GM19372 (cell line): Measurements from ENCODE around the gene TC2N.
A peak's percentile ranks its signal among the peaks of the same experiment; 100 is the strongest.
"Not testable (repeated sequence)": the region's sequence is repeated elsewhere in the genome, so short reads cannot be mapped to it uniquely, and the experiment has no call there.

ENCODE experiments used
- ATAC-seq: cut with Tn5 transposase; IDR thresholded peaks from one replicate; pipeline ENCODE4 v1.9.1; 2021; ENCODE audit warnings: mild to moderate bottlenecking, low read depth, moderate library complexity; ENCODE audit not compliant: unreplicated experiment

Gene TC2N

DNA sequence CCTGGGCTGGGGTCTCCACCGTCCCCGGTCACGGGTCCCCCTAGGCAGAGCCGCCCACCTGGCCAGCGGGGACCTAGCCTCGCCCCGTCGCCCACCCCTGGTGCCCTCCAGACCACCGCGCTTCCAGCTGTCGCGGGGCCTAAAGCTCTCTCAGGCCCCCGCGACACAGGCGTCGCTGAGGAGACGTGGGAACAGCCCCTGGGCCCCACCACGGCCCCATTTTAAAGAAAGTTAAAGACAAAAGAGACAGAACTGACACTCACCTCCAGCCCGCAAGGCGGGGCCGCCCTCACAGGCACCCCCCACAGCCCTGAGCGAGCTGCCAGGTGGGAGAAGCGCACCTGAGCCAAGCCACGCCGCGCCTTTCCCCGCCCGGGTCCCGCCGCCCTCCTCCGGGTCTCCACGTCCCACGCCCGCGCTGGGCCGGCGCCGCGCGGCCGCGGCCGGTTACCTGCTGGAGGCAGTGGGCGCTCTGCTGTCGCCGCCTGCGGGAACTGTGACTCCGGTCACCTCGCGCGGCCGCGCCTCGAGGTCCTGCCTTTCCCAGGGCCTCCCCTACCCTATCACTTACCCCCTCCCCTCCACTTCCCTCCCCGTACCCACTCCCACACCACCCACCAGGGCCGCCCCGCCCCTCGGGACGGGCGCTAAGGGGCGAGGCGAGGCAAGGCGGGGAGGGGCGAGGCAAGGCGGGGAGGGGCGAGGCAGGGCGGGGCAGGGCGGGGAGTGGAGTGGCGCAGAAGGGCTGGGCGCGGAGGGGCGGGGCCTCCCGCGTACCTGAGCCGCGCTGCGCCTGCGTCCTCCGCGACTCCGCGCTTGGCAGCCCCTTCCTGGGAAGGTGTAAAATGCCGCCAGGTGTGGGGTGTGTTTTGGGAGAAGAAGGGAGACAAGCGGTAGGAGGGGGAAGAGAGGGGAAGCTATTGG, 31.2 kb downstream of the TC2N start:
- peak; percentile 81 for ATAC-seq

DNA sequence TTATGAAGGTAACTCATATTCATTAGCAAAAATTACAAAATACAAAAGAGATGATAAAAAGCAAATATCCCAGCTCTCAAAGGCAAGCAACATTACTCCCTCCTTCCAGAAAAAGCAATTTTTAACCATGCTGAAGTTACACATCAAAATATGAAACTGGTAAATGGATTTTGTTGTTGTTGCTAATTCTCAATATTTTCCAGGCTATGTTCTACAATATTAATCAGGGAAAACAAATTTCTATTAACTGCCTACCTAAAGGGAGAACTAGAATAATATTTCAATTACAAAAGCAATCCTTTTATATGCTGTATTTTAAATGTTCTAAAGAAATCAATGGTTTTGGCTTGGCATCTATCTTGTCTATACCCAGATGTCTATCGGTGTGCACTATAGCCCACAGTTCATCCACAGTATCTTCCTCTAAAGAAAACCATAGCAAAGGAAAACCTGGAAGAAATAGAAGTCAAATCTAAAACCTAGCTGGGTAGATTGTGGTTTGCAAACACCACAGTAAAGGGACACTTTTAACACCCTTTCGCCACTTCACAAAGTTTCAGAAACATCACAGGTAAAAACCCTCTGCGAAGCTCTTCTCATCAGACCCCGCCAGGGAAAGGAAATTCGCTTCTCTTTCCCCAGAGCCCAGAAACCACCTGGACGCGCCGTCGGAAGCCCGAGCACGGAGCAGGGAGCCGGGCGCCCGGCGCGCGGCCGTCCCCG, 32.0 kb downstream of the TC2N start:
- peak; percentile 12 for ATAC-seq

DNA sequence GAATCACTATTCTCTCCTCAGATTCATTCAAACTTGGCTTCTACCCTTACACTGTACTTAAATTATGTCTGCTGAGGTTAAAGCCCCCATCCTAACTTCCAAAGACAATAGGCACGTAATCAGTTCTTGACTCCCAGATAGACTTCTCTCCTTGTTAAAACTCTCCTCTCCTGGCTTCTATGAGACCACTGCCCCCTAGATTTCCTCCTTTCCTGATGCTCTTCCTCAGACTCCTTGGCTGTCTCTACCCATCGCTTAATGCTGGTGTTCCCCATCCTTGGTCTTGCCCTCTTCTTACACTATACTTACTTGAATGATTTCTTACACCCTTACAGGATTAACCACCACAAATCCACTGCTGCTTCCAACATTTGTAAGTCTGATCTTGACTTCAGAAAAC, 32.8 kb downstream of the TC2N start:
- ATAC-seq = no peak

DNA sequence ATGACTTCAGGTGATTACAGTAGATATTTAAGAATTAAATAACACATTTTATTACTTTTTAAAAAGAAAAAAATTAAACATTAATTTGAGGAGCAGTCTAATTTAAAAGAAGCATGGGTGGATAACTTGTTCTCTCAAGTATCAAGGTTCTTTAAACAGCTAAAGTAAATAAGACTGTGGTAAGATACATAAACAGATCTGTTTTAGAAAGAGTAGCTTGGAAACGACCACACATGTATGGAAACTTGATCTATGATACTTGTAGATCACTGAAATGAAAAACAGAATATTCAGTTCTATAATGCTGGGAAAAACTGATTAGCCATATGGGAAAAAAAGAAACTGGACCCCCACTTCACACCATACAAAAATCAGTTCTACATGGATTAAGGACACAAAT, 36.0 kb downstream of the TC2N start:
- ATAC-seq = no peak

DNA sequence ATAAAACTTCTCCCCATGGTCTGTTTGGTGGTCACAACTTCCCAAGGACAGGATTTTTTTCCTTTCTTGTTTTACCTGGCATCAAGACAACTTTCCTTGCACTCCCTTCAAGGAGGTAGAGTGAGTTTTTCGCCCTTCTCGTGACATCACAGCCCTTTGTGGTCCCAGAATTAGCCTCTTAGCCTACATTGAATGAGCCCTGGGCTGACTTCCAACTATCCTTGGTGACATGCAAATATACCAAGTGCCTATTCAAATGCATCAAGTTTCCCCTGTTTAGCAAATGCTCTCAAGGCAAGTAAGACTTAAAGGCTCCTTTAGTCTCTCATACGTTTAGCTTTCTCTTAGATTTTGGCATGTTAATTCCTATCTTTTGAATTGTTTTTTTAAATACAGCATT, 36.6 kb downstream of the TC2N start:
- peak; percentile 77 for ATAC-seq

DNA sequence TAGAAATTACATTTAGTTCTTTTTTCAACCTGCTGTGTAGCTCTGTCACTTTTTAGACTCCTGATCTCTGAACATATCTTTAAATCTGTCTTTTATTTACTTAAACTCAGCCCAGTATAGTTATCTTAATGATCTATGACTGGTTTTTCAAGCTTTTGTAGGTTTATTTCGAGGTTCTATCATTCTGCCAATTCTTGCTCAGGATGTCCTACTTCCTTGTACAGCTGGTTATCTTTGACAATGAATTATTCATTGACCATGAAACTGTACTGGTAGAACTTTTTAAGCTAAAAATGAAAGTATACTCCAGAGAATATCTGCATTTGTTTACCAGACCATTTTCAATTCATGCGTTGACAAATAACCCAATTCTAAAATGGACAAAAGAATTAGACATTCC, 37.8 kb downstream of the TC2N start:
- no peak for ATAC-seq

DNA sequence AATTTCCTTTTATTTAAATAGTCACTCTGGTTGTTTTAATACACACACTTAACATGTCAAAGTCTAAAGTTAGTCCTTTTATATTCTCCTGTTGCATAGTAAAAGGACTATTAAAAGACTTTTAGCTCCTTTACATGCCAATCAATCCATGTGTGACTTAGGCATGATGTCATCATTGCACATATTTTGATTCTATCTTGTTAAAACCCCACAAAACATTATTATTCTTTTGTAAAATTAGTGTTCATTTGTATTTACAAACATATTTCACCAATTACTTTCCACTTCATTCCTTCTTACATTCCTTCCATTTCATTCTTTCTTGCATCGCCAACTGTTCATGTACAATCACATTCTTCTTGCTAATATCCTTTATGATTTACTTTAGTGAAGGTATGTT, 39.6 kb downstream of the TC2N start:
- no peak for ATAC-seq

DNA sequence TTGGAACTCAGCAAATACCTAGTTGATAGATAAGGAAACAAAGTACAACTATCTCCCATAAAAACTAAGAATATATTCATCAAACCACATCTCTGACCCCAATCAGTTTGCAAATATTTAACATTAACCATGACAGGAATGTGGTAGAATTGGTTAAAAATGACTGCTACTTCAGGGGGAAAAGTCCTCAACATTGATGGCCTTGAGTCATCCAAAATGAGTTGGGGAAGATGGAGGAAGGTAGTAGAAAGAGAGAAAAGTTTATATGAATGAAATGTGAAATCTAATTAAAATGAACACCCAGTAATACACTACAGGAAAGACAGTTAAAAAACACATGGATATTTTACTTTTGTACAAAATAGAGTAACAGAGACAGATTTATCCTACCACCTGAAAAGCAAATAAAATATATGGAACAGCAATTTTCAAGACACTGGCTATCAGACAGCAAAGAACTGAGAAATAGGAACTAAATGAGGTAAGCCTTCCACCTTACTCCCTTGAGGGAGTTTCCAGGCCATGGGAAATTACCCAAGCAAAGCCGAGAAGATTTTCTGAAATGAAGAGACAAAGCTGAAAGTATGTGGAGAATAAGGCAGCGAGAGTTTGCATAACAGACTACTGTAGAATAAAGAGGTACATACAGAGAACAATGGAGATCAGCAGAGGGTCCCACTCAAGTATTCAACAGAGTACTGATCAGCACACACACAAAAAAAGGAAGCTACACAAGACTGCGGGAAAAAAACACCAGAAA, 49.6 kb downstream of the TC2N start:
- ATAC-seq = no peak

DNA sequence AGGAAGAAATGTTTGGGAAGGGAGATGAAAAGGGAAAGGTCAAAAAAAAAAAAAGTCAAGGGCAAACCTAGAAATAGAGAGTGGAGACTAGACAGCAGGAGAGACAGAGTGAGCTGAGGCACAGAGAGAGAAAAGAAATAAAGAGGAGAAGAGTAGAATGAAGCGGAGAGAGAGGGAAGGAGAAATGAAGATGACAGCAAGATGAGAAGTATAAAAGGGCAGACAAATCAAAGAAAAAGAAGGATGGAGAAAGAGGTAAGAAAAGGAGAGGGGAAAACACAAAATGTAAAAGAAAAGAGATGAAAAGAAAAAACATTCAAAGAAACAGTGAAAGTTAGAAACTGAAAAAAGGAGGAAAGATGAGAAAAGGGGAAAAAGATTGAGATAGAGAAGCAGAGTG, 53.0 kb downstream of the TC2N start:
- ATAC-seq = no peak

DNA sequence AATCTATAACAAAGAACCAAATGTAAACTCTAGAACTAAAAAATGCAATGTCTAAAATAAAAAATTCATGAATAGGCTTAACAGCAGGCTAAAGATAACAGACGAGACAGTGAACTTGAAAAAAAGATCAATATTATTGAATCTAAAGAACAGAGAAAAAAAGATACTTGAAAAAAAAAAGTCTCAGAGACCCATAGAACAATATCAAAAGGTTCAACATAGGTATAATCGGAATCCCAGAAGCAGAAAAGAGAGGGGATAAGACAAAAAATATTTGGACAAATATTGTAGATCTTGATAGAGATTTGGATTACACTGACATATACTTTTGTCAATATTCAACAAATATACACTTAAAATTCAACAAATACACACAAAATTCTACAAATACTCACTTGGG, 56.6 kb downstream of the TC2N start:
- ATAC-seq = no peak

DNA sequence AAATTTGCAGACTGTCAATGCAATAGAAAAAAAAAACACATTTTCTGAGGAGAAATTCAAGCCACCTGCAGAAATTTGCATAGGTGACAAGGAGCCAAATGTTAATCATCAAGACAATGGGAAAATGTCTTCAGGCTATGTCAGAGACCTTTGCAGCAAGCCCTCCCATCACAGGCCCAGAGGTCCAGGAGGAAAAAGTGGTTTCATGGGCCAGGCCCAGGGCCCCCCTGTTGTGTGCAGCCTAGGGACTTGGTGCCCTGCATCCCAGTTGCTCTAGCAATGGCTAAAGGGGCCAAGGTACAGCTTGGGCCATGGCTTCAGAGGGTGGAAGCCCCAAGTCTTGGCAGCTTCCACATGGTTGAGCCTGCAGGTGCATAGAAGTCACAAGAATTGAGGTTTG, 60.6 kb downstream of the TC2N start:
- ATAC-seq = no peak

DNA sequence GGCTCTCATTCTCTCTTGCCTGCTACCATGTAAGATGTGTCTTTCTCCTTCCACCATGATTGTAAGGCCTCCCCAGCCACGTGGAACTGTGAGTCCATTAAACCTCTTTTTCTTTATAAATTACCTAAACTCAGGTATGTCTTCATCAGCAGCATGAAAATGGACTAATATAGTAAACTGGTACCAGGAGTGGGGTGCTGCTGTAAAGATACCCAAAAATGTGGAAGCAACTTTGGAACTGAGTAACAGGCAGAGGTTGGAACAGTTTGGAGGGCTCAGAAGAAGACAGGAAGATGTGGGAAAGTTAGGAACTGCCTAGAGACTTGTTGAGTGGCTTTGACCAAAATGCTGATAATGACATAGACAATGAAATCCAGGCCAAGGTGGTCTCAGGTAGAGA, 61.2 kb downstream of the TC2N start:
- ATAC-seq = not testable (repeated sequence)

DNA sequence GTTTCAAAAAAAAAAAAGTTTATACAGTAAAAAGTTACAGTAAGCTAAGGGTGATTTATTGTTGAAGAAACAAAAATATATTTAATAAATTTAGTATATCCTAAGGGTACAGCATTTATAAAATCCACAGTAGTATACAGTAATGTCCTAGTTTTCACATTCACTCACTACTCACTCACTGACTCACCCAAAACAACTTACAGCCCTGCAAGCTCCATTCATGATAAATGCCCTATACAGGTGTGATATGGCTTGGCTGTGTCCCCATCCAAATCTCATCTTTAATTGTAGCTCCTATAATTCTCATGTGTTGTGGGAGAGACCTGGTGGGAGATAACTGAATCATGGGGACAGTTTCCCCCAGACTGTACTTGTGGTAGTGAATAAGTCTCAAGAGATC, 61.7 kb downstream of the TC2N start:
- ATAC-seq = no peak

DNA sequence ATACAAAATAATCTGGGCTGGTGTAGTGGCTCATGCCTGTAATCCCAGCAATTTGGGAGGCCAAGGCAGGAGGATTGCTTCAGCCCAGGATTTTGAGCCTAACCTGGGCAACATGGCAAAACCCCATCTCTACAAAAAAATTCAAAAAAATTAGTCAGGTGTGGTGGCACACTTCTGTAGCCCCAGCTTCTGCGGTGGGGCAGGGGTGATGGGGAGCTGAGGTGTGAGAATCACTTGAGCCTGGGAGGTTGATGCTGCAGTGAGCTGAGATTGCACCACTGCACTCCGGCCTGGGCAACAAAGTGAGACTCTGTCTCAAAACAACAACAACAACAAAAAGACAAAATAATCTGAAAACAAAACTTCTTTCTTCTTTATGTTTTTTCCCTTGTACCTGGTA, 66.0 kb downstream of the TC2N start:
- no peak for ATAC-seq

DNA sequence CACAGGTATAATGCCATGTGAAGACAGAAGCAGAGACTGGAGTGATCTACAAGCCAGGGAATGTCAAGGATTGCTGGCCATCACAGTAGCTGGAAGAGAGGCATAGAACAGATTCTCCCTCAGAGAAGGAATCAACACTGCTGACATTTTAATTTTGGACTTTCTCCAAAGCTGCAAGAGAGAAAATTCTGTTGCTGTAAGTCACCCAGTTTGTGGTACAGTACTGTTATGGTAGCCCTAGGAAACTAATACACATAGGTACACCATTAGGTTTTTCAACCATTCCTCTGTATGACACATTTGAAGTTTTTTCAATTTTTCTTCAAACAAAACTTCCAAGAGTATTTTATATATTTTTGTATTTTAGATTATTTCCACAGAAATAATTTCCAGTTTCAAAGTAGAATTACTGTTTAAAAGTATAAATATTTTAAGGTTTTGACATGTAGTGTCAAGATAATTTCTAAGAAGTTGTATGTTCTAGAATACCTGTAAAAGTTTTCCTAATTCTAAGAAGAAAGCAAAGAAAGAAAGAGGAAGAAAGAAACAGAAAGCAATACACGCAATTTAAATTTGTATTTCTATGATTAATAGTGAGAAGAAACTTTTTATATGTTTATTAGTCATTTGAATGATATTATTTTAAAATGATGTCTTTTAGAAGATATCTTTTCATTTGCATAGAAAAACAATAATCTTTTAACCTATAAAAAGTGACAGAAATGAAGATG, 70.6 kb downstream of the TC2N start:
- ATAC-seq = no peak

DNA sequence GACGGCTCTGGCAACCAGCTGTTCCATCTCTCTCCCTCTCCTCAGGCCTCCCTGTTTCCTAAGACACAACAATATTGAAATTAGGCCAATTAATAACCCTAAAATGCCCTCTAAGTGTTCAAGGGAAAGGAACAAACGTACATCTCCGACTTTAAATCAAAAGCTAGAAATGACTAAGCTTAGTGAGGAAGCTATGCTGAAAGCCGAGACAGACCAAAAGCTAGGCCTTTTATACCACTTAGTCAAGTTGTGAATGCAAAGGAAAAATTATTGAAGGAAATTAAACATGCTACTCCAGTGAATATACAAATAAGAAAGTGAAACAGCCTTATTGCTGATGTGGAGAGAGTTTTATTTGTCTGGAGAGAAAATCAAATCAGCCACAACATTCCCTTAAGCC, 73.6 kb downstream of the TC2N start:
- no peak for ATAC-seq

DNA sequence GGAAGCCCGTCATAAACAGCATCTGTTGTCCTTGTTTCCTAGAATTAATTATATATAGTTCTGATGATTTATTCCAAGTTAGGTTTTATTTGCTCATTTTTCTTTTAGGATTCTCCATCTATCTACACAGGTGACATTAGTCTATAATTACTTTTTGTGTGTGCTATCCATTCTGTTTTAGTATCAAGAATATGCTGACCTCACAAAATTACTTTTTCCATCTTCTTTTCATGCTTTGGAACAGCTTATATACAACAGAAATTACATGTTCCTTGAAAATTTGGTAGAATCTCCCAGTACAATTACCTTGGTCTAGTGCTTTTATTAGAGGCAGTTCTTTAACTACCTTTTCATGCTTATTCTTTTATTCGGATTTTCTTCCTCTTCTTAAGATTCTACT, 81.1 kb downstream of the TC2N start:
- ATAC-seq = no peak

DNA sequence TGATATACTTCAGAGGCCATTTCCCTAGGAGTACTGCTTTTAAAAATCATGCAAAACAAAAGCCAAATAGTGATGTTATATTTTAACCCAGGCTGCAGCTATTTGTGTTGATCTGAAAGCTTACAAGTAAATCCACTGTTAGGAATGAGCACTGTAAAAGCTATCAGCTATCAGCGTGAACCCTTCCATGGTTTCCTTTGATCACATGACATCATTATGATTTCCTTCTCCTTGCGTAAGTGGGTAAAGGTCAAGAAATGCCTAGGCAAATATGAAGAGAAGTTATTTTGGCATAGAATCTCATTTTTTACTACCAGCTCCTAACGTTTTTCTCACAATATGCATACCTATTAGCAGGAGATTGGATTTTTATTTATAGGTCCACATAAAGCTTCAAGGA, 86.9 kb downstream of the TC2N start:
- ATAC-seq = no peak

DNA sequence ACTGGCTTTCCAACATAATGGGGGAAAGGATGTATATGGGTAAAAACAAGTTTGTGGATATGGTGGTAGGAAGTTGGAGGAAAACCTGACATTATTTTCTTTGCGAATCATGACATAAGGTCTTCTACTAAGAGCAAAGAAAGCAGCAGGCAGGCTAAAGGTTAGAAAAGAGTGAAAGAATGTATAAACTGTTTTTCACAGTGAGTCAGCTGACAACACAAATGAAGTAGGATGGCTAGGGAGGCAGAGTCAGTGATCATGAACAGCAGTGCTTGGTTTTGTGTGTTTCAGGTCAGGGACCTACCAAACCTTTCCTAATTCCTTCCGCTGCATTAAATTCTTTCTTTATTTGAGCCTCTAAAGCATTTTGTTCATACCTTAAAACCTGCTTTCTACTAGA, 89.1 kb downstream of the TC2N start:
- no peak for ATAC-seq
